ENCODE data around the gene SBF1. TPM values are rescaled to one million over a fixed set of nuclear protein-coding genes. Genes with fewer than 3 reads are reported as not detected.
A peak's percentile ranks its signal among the peaks of the same experiment; 100 is the strongest.

Gene SBF1, protein sequence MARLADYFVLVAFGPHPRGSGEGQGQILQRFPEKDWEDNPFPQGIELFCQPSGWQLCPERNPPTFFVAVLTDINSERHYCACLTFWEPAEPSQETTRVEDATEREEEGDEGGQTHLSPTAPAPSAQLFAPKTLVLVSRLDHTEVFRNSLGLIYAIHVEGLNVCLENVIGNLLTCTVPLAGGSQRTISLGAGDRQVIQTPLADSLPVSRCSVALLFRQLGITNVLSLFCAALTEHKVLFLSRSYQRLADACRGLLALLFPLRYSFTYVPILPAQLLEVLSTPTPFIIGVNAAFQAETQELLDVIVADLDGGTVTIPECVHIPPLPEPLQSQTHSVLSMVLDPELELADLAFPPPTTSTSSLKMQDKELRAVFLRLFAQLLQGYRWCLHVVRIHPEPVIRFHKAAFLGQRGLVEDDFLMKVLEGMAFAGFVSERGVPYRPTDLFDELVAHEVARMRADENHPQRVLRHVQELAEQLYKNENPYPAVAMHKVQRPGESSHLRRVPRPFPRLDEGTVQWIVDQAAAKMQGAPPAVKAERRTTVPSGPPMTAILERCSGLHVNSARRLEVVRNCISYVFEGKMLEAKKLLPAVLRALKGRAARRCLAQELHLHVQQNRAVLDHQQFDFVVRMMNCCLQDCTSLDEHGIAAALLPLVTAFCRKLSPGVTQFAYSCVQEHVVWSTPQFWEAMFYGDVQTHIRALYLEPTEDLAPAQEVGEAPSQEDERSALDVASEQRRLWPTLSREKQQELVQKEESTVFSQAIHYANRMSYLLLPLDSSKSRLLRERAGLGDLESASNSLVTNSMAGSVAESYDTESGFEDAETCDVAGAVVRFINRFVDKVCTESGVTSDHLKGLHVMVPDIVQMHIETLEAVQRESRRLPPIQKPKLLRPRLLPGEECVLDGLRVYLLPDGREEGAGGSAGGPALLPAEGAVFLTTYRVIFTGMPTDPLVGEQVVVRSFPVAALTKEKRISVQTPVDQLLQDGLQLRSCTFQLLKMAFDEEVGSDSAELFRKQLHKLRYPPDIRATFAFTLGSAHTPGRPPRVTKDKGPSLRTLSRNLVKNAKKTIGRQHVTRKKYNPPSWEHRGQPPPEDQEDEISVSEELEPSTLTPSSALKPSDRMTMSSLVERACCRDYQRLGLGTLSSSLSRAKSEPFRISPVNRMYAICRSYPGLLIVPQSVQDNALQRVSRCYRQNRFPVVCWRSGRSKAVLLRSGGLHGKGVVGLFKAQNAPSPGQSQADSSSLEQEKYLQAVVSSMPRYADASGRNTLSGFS (N-terminal part only)
- 103 to 110 TPM (median 104 TPM) in 3 replicates for total RNA-seq
- long read RNA-seq, full-length matches to known transcripts, result 82 of 209 reads
- long read RNA-seq, partial matches to known transcripts, result 43 of 209 reads
- long read RNA-seq, other reads (novel, unspliced or antisense), result 84 of 209 reads

DNA sequence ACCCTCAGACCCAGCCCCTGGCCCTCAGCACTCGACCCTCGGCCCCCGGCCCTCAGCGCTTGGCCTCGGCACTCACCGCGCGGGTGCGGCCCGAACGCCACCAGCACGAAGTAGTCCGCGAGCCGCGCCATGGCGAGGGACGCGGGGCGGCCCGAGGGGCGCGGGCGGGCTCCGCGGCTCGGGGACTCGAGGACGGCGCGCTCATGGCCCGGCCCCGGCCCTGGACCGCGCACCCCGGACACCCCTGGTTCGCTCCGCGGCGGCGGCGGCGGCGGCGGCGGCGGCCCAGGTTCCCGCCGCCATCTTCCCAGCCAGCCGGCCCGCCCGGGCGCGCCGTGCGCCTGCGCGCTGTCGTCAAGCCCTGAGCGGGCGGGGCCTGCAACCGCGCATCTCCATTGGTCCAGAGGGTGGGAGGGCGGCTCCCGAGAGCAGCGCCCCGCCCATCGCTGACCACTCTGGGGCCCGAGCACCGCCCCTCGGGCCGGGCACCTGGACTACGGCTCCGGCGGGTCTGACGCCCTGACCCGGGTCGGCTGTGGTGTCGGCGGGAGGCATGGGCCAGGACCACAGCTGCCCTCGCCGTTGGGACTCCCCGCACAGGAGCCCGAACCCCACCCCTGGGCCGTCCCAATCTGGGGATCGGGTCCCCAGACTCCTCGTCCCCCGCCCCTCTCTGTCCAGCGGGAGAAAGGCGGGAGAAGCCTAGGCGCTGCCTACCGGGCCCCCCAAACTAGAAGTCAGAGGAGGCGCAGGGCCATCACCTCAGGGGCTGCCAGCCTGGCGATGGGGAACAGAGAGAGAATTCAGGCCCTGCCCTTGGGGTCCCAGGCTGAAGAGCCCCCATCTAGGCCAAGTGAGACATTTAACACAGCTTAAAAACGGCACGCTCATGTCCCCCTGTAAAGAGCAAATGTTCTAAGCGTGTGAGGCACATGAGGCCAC, at the start of gene SBF1:
SBF1 (minus strand) TSS at position 326 of the 942 bp plus-strand sequence; CDS start at position 131, 195 bp downstream.
- Mint-ChIP-seq H3K9me3 (ENCODE audit: low read depth) (no peaks in the 10 kb centered on the region), H3K27me3 (ENCODE audit: low read depth) (no peaks in the 10 kb centered on the region), H3K27ac (ENCODE audit: unreplicated experiment) (peak within 1 kb of the TSS; percentile 98), H3K4me1 (ENCODE audit: low read depth) (peaks cover 37% of the 10 kb centered on the region), H3K4me3 (ENCODE audit: unreplicated experiment) (peak within 1 kb of the TSS; percentile 97), H3K36me3 (ENCODE audit: low read depth) (no peaks in the 10 kb centered on the region)
- TF ChIP-seq CTCF (IDR thresholded peaks at IDR 0.05), result no peak
- no peak for DNase-seq (ENCODE audit: low spot score)

DNA sequence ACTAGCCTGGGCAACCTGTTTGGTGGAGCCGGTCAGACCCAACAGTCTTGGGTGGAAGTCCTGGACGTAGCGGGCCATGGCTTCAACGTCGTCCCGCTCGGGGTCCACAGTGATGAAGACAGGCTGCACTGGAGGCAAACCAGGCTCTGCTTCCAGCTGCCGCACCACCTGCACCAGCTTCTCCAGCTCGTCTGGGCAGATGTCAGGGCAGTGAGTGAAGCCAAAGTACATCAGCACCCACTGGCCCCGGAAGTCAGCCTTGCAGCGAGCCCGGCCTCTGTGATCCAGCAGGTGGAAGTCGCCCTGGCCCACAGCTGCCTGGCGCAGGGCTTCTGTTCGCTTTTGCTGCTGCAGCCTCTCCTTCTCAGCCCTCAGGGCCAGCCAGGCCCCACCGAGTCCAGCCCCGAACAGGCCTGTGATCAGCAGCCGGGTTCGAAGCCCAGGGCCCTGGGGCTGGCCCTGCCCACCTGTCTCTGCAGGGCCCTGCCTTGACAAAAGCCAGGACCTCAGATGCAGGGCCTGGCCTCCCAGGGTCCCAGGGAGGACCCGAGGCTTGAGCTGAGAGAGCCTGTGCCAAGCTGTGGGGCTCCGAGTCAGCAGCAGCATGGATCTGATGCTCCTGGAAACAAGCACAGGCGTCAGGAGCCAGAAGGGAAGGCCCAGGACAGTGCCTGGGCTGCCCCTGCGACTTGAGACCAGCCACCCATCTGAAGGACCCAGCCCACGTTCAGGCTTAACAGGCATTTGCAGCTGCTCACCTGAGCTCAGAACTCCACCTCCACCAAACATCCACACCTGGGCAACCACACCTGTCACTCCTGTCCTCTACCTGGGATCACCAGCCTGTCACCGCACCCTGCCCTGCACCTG, 49.2 kb upstream of the SBF1 start:
- H3K36me3 Mint-ChIP-seq (ENCODE audit: low read depth), result peaks cover 7% of the 10 kb centered on the region
- H3K9me3 Mint-ChIP-seq (ENCODE audit: low read depth), result no peaks in the 10 kb centered on the region
- H3K4me1 Mint-ChIP-seq (ENCODE audit: low read depth), result peaks cover 46% of the 10 kb centered on the region
- H3K4me3 Mint-ChIP-seq (ENCODE audit: unreplicated experiment), result peak overlapping the region; percentile 95
- H3K27ac Mint-ChIP-seq (ENCODE audit: unreplicated experiment), result peak overlapping the region; percentile 89
- peak; percentile 50 for DNase-seq (ENCODE audit: low spot score)
- TF ChIP-seq CTCF (IDR thresholded peaks at IDR 0.05), result no peak
- no peaks in the 10 kb centered on the region for H3K27me3 Mint-ChIP-seq (ENCODE audit: low read depth)

DNA sequence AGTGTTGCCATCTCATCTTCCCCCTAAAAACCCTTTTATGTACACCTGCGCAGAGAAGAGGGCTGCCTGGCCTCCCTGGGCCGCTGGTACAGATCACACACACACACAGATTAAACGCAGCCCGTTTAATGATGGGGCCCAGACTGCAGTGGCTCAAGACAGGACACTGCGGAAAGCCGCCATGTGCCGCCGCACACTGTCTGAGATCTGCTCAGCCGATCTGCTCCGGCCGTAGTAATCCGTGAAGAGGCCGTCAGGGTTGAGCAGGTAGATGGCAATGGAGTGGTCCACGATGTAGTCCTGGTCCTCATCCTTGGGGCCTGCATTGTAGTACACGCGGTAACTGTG, 48.6 kb upstream of the SBF1 start:
- no peak overlapping the region for H3K4me3 Mint-ChIP-seq (ENCODE audit: unreplicated experiment)
- H3K9me3 Mint-ChIP-seq (ENCODE audit: low read depth), result no peaks in the 10 kb centered on the region
- no peak overlapping the region for H3K27ac Mint-ChIP-seq (ENCODE audit: unreplicated experiment)
- H3K27me3 Mint-ChIP-seq (ENCODE audit: low read depth), result no peaks in the 10 kb centered on the region
- no peak for TF ChIP-seq CTCF (IDR thresholded peaks at IDR 0.05)
- peaks cover 7% of the 10 kb centered on the region for H3K36me3 Mint-ChIP-seq (ENCODE audit: low read depth)
- no peak for DNase-seq (ENCODE audit: low spot score)
- H3K4me1 Mint-ChIP-seq (ENCODE audit: low read depth), result peaks cover 39% of the 10 kb centered on the region

DNA sequence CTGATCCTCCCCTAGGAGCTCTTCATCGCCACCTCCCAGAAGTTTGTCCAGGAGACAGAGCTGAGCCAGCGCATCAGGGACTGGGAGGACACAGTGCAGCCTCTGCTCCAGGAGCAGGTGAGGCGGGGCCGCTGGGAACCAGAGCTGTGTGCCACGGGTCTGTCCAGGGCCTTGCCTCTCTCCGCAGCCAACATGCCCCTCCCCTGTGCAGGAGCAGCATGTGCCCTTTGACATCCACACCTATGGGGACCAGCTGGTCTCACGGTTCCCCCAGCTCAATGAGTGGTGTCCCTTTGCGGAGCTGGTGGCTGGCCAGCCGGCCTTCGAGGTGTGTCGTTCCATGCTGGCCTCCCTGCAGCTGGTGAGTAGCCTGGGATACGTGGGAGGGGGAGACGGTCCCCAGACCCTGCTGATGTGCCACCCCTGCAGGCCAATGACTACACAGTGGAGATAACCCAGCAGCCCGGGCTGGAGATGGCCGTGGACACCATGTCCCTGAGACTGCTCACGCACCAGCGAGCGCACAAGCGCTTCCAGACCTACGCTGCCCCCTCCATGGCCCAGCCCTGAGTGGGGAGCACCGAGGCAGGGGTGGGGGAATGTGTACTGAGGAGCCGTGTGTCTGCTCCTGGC, 48.1 kb upstream of the SBF1 start:
- H3K27me3 Mint-ChIP-seq (ENCODE audit: low read depth), result no peaks in the 10 kb centered on the region
- no peak overlapping the region for H3K4me3 Mint-ChIP-seq (ENCODE audit: unreplicated experiment)
- H3K27ac Mint-ChIP-seq (ENCODE audit: unreplicated experiment), result no peak overlapping the region
- no peak for DNase-seq (ENCODE audit: low spot score)
- H3K36me3 Mint-ChIP-seq (ENCODE audit: low read depth), result peaks cover 7% of the 10 kb centered on the region
- H3K4me1 Mint-ChIP-seq (ENCODE audit: low read depth), result peaks cover 34% of the 10 kb centered on the region
- no peaks in the 10 kb centered on the region for H3K9me3 Mint-ChIP-seq (ENCODE audit: low read depth)
- no peak for TF ChIP-seq CTCF (IDR thresholded peaks at IDR 0.05)

Measured in chondrocyte (in vitro differentiated cells).